ENCODE results near the gene STX2.
"Not testable (repeated sequence)": the region's sequence is repeated elsewhere in the genome, so short reads cannot be mapped to it uniquely, and the experiment has no call there.

Gene STX2

GRCh38 chr12:130761537-130762318 is 77.3 kb downstream of the STX2 start:
- DNase-seq: no peak

DNA sequence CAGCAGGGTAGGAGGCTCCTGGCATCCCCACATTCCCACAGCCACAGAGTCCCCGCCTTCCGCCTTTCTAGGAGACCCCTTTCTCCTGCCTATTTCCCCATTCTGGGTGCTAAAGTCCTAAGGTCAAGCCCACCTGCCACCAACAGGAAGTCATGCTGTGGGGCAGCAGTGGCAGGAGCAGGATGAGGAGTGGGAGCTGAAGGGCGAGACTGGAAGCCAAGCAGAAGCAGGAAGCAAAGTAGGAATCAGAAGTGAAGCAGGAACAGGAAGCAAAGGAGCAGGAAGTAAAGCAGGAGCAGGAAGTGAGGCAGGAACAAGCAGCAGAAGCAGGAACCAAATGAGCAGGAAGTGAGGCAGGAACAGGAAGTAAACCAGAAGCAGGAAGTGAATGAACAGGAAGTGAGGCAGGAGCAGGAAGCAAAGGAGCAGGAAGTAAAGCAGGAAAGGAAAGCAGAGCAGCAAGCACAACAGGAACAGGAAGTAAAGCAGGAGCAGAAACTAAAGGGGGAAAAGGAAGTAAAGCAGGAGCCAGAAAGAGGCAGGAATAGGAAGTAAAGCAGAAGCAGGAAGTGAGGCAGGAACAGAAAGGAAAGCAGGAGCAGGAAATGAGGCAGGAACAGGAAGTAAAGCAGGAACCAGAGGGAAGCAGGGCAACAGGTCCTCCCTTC is 84.7 kb downstream of the STX2 start:
- no peak for DNase-seq

DNA sequence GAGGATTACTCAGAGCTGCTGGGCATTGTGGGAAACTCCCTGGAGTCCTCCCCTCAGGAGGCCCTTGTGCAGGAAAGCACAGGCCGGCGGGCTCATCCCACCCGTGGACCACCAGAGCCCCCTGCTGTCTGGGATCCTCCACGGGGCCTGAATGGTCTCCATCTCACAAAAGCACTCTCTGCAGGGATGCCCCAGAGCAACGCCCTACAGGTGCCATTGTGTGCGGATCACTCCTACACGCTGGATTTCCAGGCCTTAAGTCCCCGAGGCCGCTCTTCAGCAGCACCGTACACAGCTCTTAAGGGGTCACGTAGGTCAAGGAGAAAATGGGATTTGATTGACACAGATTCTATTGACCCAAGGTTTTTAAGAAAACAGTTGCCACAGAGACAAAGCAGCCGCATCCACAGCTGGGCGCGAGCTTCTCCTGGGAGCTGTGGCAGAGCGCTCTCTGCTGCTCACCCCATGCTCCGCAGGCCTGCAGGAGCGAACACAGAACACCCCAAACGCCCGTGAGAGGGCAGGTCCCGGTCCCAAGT is 86.3 kb downstream of the STX2 start:
- DNase-seq: no peak

DNA sequence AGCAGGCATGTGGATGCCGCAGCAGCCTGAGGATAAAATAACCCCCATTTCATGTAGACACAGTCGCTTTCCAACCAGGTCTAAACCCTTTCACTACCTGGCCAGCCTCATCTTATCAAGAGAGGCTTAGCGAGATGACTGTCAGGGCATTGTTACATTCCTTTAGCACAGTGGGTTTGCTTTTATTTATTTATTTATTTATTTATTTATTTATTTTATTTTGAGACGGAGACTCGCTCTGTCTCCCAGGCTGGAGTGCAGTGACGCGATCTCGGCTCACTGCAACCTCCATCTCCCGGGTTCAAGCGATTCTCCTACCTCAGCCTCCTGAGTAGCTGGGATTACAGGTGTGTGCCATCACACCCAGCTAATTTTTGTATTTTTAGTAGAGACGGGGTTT is 87.0 kb downstream of the STX2 start:
- not testable (repeated sequence) for DNase-seq

- no peak for DNase-seq
These were observed 90.3 kb downstream of the STX2 start for GRCh38 chr12:130748786-130749185.

- no peak for DNase-seq
These were observed 90.9 kb downstream of the STX2 start for GRCh38 chr12:130747867-130748740.

- no peak for DNase-seq
These were observed 92.5 kb downstream of the STX2 start for GRCh38 chr12:130746546-130746945.

- no peak for DNase-seq
These were observed 93.1 kb downstream of the STX2 start for GRCh38 chr12:130745921-130746320.

GRCh38 chr12:130744274-130744673 is 94.8 kb downstream of the STX2 start:
- no peak for DNase-seq

GRCh38 chr12:130743606-130744005 is 95.4 kb downstream of the STX2 start:
- DNase-seq: no peak

DNA sequence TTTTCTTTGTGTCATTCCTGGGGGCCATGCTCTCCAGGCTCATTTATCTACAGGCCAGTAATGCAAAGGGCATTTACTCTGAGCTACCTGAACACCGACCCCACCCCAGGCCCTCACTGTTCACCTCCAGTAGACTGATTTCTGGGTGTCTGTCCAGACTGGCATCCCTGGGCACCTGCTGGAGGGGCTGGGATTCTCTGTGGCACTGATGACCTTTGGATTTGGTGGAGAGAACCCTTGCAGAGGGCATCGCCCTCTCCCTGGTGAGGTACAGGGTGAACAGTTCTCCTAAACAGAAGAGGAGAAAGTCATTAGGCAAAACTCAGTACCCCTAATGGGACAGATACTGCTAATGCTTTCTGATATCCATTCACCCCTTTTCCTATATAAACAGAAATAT is 95.9 kb downstream of the STX2 start:
- no peak for DNase-seq

DNA sequence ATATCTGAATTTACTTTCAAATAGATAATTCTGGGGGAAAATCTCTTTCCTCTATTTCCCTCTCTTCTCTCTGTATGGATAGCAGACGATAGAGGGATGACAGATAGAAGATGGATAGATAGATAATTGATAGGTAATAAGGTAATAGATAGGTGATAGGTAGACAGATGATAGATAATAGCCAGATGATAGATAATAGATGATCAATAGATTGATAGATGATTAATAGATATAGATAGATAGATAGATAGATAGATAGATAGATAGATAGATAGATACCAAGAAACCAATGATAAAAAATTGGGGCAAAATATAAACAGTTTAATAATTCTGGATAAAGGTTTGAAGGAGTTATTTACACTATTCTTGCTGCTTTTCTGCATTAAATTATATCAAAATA is 96.3 kb downstream of the STX2 start:
- no peak for DNase-seq

- no peak for DNase-seq
These were observed 96.9 kb downstream of the STX2 start for GRCh38 chr12:130742112-130742511.

Measured in T1000 (cell line).